Measurements from ENCODE around the gene KRTAP9-7. TPM values are rescaled to one million over a fixed set of nuclear protein-coding genes. Genes with fewer than 3 reads are reported as not detected.
"Not testable (repeated sequence)": the region's sequence is repeated elsewhere in the genome, so short reads cannot be mapped to it uniquely, and the experiment has no call there.

KRTAP9-7 gene, protein sequence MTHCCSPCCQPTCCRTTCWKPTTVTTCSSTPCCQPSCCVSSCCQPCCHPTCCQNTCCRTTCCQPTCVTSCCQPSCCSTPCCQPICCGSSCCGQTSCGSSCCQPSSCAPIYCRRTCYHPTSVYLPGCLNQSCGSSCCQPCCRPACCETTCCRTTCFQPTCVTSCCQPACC
- total RNA-seq (2022) (not detected in 2 replicates), Bru-seq, nascent RNA (not detected), BruChase-seq, experiment 1, labeled RNA remaining after a 6-hour chase (not detected), BruChase-seq, experiment 2, labeled RNA remaining after a 2-hour chase (not detected)
- long read RNA-seq, result 0 reads

DNA sequence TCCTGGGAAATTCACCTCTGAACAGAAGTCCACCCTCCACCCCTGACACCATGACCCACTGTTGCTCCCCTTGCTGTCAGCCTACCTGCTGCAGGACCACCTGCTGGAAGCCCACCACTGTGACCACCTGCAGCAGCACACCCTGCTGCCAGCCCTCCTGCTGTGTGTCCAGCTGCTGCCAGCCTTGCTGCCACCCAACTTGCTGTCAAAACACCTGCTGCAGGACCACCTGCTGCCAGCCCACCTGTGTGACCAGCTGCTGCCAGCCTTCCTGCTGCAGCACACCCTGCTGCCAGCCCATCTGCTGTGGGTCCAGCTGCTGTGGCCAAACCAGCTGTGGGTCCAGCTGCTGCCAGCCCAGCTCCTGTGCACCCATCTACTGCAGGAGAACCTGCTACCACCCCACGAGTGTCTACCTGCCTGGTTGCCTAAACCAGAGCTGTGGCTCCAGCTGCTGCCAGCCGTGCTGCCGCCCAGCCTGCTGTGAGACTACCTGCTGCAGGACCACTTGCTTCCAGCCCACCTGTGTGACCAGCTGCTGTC is at the start of gene KRTAP9-7:
Gene KRTAP9-7 (plus strand): TSS at position 51 of the 543 bp plus-strand sequence. CDS start 0 bp downstream, at position 51.
- H3K36me3 Mint-ChIP-seq (ENCODE audit: insufficient read depth, unreplicated experiment); DNase-seq; H3K4me3 Mint-ChIP-seq (ENCODE audit: low read depth, unreplicated experiment); BruUV-seq (replicated peaks); H3K4me1 Mint-ChIP-seq (ENCODE audit: low read depth, unreplicated experiment); H3K27ac Mint-ChIP-seq (ENCODE audit: unreplicated experiment); H3K27me3 Mint-ChIP-seq (ENCODE audit: unreplicated experiment); H3K9me3 Mint-ChIP-seq (ENCODE audit: low read depth, unreplicated experiment); intact Hi-C loops (cut with micrococcal nuclease; ENCODE audit: unreplicated experiment): not testable (repeated sequence)
- CTCF ChIA-PET, result interaction anchor here (1.5 kb wide), 1 partner anchor 11 kb away, joined by 6 read pairs; the partner anchor contains the start of gene KRTAP9-6

DNA sequence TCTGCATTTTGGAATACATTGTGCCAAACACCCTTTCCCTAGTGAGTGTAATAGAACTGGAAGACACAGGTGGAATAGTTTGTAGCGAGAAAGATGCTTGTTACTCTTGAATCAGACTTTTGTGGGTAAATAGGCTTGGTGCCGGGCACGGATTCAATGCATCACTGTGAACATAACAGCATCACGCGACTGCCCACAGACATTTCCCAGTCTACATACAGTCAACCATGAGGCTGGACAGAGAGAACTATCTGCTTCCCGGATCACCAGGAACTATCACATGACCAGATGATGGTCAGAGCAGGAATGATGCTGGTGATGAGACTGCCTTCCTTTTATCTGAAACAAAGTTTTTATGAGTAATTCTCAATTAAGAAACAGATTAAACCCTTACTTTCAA is 49.4 kb upstream of the KRTAP9-7 start:
- H3K4me1 Mint-ChIP-seq (ENCODE audit: low read depth, unreplicated experiment), result no peaks in the 10 kb centered on the region
- no peak overlapping the region for H3K27ac Mint-ChIP-seq (ENCODE audit: unreplicated experiment)
- H3K9me3 Mint-ChIP-seq (ENCODE audit: low read depth, unreplicated experiment), result no peaks in the 10 kb centered on the region
- DNase-seq, result no peak
- no peaks in the 10 kb centered on the region for H3K36me3 Mint-ChIP-seq (ENCODE audit: insufficient read depth, unreplicated experiment)
- no peak overlapping the region for H3K4me3 Mint-ChIP-seq (ENCODE audit: low read depth, unreplicated experiment)
- TF ChIP-seq, protein P1, sequence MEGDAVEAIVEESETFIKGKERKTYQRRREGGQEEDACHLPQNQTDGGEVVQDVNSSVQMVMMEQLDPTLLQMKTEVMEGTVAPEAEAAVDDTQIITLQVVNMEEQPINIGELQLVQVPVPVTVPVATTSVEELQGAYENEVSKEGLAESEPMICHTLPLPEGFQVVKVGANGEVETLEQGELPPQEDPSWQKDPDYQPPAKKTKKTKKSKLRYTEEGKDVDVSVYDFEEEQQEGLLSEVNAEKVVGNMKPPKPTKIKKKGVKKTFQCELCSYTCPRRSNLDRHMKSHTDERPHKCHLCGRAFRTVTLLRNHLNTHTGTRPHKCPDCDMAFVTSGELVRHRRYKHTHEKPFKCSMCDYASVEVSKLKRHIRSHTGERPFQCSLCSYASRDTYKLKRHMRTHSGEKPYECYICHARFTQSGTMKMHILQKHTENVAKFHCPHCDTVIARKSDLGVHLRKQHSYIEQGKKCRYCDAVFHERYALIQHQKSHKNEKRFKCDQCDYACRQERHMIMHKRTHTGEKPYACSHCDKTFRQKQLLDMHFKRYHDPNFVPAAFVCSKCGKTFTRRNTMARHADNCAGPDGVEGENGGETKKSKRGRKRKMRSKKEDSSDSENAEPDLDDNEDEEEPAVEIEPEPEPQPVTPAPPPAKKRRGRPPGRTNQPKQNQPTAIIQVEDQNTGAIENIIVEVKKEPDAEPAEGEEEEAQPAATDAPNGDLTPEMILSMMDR (IDR thresholded peaks at IDR 0.05; ENCODE audit: unreplicated experiment), result no peak
- CTCF ChIA-PET, result no interaction called here
- intact Hi-C loops (cut with micrococcal nuclease; ENCODE audit: unreplicated experiment), result no loop called here
- no TSS peak for BruUV-seq (replicated peaks)
- no peaks in the 10 kb centered on the region for H3K27me3 Mint-ChIP-seq (ENCODE audit: unreplicated experiment)

DNA sequence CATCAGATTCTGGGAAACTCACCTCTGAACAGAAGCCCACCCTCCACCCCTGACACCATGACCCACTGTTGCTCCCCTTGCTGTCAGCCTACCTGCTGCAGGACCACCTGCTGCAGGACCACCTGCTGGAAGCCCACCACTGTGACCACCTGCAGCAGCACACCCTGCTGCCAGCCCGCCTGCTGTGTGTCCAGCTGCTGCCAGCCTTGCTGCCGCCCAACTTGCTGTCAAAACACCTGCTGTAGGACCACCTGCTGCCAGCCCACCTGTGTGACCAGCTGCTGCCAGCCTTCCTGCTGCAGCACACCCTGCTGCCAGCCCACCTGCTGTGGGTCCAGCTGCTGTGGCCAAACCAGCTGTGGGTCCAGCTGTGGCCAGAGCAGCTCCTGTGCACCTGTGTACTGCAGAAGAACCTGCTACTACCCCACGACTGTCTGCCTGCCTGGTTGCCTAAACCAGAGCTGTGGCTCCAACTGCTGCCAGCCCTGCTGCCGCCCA is 48.9 kb upstream of the KRTAP9-7 start, which contains the start of gene KRTAP9-2:
Gene KRTAP9-2 (plus strand): TSS at position 51 of the 498 bp plus-strand sequence. CDS start 7 bp downstream, at position 58.
- H3K4me1 Mint-ChIP-seq (ENCODE audit: low read depth, unreplicated experiment); H3K36me3 Mint-ChIP-seq (ENCODE audit: insufficient read depth, unreplicated experiment); DNase-seq; CTCF ChIA-PET; H3K27ac Mint-ChIP-seq (ENCODE audit: unreplicated experiment); H3K4me3 Mint-ChIP-seq (ENCODE audit: low read depth, unreplicated experiment); H3K27me3 Mint-ChIP-seq (ENCODE audit: unreplicated experiment); H3K9me3 Mint-ChIP-seq (ENCODE audit: low read depth, unreplicated experiment); intact Hi-C loops (cut with micrococcal nuclease; ENCODE audit: unreplicated experiment); BruUV-seq (replicated peaks): not testable (repeated sequence)

DNA sequence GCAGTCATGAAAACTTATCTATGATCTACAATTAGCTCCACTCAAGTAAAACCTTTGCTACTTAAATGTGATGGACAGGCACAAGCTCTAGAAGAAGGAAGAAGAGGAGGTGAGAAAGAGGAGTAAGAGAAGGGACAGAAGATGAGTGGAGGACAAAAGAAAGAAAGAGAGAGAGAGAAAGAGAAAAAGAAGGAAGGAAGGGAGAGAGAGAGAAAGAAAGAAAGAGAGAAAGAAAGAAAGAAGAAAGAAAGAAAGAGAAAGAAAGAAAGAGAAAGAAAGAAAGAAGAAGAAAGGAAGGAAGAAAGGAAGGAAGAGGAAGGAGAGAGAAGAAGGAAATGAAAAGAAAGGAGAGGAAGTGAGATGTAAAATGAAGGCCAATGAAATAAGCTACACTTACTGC is 45.4 kb upstream of the KRTAP9-7 start:
- H3K27ac Mint-ChIP-seq (ENCODE audit: unreplicated experiment), result no peak overlapping the region
- no peak for DNase-seq
- BruUV-seq (replicated peaks), result no TSS peak
- no peaks in the 10 kb centered on the region for H3K9me3 Mint-ChIP-seq (ENCODE audit: low read depth, unreplicated experiment)
- no peaks in the 10 kb centered on the region for H3K27me3 Mint-ChIP-seq (ENCODE audit: unreplicated experiment)
- CTCF ChIA-PET, result interaction anchor here (0.6 to 0.7 kb wide), 2 partner anchors 51 to 965 kb away, joined by 3 read pairs; no protein-coding TSS in a partner anchor
- H3K36me3 Mint-ChIP-seq (ENCODE audit: insufficient read depth, unreplicated experiment), result no peaks in the 10 kb centered on the region
- intact Hi-C loops (cut with micrococcal nuclease; ENCODE audit: unreplicated experiment), result no loop called here
- H3K4me3 Mint-ChIP-seq (ENCODE audit: low read depth, unreplicated experiment), result no peak overlapping the region
- H3K4me1 Mint-ChIP-seq (ENCODE audit: low read depth, unreplicated experiment), result no peaks in the 10 kb centered on the region
- TF ChIP-seq, protein P1 (IDR thresholded peaks at IDR 0.05; ENCODE audit: unreplicated experiment), result no peak

DNA sequence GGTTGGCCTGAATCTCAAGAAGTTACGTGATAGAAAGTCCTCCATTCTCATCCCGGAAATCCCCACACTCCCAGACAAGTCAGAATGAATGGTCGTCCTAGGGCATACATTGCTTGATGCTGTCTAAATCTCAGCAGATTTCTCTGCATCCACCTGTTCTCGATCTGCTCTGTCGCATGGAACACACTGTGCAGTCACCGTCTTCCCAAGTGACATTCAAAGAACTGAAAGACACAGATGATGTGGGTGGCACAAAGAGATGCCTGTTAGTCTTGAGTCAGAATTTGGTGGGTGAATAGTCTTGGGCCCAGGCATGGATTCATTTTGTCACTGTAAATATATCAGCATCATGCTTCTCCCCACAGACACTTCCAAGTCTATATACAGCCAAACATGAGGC is 43.8 kb upstream of the KRTAP9-7 start:
- no peak for DNase-seq
- no peaks in the 10 kb centered on the region for H3K4me1 Mint-ChIP-seq (ENCODE audit: low read depth, unreplicated experiment)
- no peaks in the 10 kb centered on the region for H3K9me3 Mint-ChIP-seq (ENCODE audit: low read depth, unreplicated experiment)
- intact Hi-C loops (cut with micrococcal nuclease; ENCODE audit: unreplicated experiment), result no loop called here
- H3K27me3 Mint-ChIP-seq (ENCODE audit: unreplicated experiment), result no peaks in the 10 kb centered on the region
- BruUV-seq (replicated peaks), result no TSS peak
- H3K27ac Mint-ChIP-seq (ENCODE audit: unreplicated experiment), result no peak overlapping the region
- no peaks in the 10 kb centered on the region for H3K36me3 Mint-ChIP-seq (ENCODE audit: insufficient read depth, unreplicated experiment)
- H3K4me3 Mint-ChIP-seq (ENCODE audit: low read depth, unreplicated experiment), result no peak overlapping the region
- CTCF ChIA-PET, result no interaction called here
- TF ChIP-seq, protein P1 (IDR thresholded peaks at IDR 0.05; ENCODE audit: unreplicated experiment), result no peak

DNA sequence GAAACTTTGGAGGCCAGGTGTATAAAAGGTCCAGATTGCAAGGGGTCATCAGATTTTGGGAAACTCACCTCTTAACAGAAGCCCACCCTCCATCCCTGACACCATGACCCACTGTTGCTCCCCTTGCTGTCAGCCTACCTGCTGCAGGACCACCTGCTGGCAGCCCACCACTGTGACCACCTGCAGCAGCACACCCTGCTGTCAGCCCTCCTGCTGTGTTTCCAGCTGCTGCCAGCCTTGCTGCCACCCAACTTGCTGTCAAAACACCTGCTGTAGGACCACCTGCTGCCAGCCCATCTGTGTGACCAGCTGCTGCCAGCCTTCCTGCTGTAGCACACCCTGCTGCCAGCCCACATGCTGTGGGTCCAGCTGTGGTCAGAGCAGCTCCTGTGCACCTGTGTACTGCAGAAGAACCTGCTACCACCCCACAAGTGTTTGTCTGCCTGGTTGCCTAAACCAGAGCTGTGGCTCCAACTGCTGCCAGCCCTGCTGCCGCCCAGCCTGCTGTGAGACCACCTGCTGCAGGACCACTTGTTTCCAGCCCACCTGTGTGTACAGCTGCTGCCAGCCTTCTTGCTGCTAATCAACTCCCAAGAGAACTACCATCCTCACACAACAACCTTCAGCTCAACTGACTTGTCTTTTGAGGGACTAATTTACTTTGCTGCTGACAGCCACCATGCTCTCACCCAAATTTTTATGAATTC is 42.9 kb upstream of the KRTAP9-7 start, which contains the start of gene KRTAP9-3:
Gene KRTAP9-3 (plus strand): TSS at position 51 of the 707 bp plus-strand sequence. CDS start 53 bp downstream, at position 104.
- BruUV-seq (replicated peaks); intact Hi-C loops (cut with micrococcal nuclease; ENCODE audit: unreplicated experiment); H3K4me1 Mint-ChIP-seq (ENCODE audit: low read depth, unreplicated experiment); H3K27ac Mint-ChIP-seq (ENCODE audit: unreplicated experiment); H3K4me3 Mint-ChIP-seq (ENCODE audit: low read depth, unreplicated experiment); DNase-seq; H3K27me3 Mint-ChIP-seq (ENCODE audit: unreplicated experiment); H3K36me3 Mint-ChIP-seq (ENCODE audit: insufficient read depth, unreplicated experiment); H3K9me3 Mint-ChIP-seq (ENCODE audit: low read depth, unreplicated experiment); CTCF ChIA-PET: not testable (repeated sequence)

DNA sequence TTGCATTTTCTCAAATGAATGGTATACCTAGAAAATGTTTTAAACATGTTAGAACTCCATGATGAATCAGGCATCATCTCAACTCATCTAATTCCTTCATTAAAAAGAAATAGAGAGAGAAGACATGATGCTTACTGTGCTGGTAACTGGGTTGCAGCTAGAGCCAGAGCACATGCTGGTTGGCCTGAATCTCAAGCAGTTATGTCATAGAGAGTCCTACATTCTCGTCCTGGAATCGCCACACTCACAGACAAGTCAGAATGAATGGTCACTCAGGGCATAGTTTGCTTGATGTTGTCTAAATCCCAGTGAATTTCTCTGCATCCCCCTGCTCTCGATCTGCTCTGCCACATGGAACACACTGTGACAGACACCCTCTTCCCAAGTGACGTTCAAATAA is 38.4 kb upstream of the KRTAP9-7 start:
- H3K36me3 Mint-ChIP-seq (ENCODE audit: insufficient read depth, unreplicated experiment); H3K4me1 Mint-ChIP-seq (ENCODE audit: low read depth, unreplicated experiment); H3K9me3 Mint-ChIP-seq (ENCODE audit: low read depth, unreplicated experiment); DNase-seq; BruUV-seq (replicated peaks); intact Hi-C loops (cut with micrococcal nuclease; ENCODE audit: unreplicated experiment); H3K27ac Mint-ChIP-seq (ENCODE audit: unreplicated experiment); H3K4me3 Mint-ChIP-seq (ENCODE audit: low read depth, unreplicated experiment); H3K27me3 Mint-ChIP-seq (ENCODE audit: unreplicated experiment): not testable (repeated sequence)
- CTCF ChIA-PET, result interaction anchor here (0.6 kb wide), 1 partner anchor 9 kb away, joined by 4 read pairs; no protein-coding TSS in a partner anchor

Data from Calu3 (cell line).